Measurements from ENCODE around the gene MLLT3.

The MLLT3 gene

GRCh38 chr9:20557285-20557684 lies 65.0 kb downstream of the MLLT3 start:
- no peak for DNase-seq (ENCODE audit: low spot score)

GRCh38 chr9:20553558-20554149 lies 68.6 kb downstream of the MLLT3 start:
- DNase-seq (ENCODE audit: low spot score): no peak

GRCh38 chr9:20552874-20553557 lies 69.3 kb downstream of the MLLT3 start:
- no peak for DNase-seq (ENCODE audit: low spot score)

GRCh38 chr9:20551835-20552234 lies 70.5 kb downstream of the MLLT3 start:
- DNase-seq (ENCODE audit: low spot score): no peak

- DNase-seq (ENCODE audit: low spot score): no peak
These were observed 71.1 kb downstream of the MLLT3 start for GRCh38 chr9:20551236-20551635.

GRCh38 chr9:20550326-20550725 lies 72.0 kb downstream of the MLLT3 start:
- no peak for DNase-seq (ENCODE audit: low spot score)

GRCh38 chr9:20549053-20549452 lies 73.2 kb downstream of the MLLT3 start:
- DNase-seq (ENCODE audit: low spot score): no peak

GRCh38 chr9:20545023-20545622 lies 77.2 kb downstream of the MLLT3 start:
- DNase-seq (ENCODE audit: low spot score): no peak

- DNase-seq (ENCODE audit: low spot score): no peak
These were observed 82.0 kb downstream of the MLLT3 start for GRCh38 chr9:20540169-20540863.

- no peak for DNase-seq (ENCODE audit: low spot score)
These were observed 83.3 kb downstream of the MLLT3 start for GRCh38 chr9:20538956-20539355.

- DNase-seq (ENCODE audit: low spot score): no peak
These were observed 84.2 kb downstream of the MLLT3 start for GRCh38 chr9:20538092-20538491.

- DNase-seq (ENCODE audit: low spot score): no peak
These were observed 85.0 kb downstream of the MLLT3 start for GRCh38 chr9:20537294-20537693.

GRCh38 chr9:20532584-20532983 lies 89.7 kb downstream of the MLLT3 start:
- DNase-seq (ENCODE audit: low spot score): no peak

GRCh38 chr9:20529837-20530236 lies 92.5 kb downstream of the MLLT3 start:
- DNase-seq (ENCODE audit: low spot score): no peak

GRCh38 chr9:20528253-20528652 lies 94.0 kb downstream of the MLLT3 start:
- no peak for DNase-seq (ENCODE audit: low spot score)

- peak; percentile 17 for DNase-seq (ENCODE audit: low spot score)
These were observed 95.6 kb downstream of the MLLT3 start for GRCh38 chr9:20526500-20527319.

GRCh38 chr9:20524776-20525175 lies 97.5 kb downstream of the MLLT3 start:
- no peak for DNase-seq (ENCODE audit: low spot score)

- DNase-seq (ENCODE audit: low spot score): no peak
These were observed 103.6 kb downstream of the MLLT3 start for GRCh38 chr9:20518737-20519136.

- no peak for DNase-seq (ENCODE audit: low spot score)
These were observed 109.0 kb downstream of the MLLT3 start for GRCh38 chr9:20513126-20513913.

- DNase-seq (ENCODE audit: low spot score): no peak
These were observed 109.7 kb downstream of the MLLT3 start for GRCh38 chr9:20512636-20513035.

- peak; percentile 8 for DNase-seq (ENCODE audit: low spot score)
These were observed 110.2 kb downstream of the MLLT3 start for GRCh38 chr9:20512106-20512505.
